Breast epithelium (tissue), 3 donors: ENCODE measurements around the gene BRI3.

Experiments used
- CTCF ChIP-seq, 3 donors: fragments of 450-650 bp; IDR thresholded peaks; one replicate each; pipeline ENCODE4 v1.5.1; 2016 to 2017; ENCODE audit warnings: antibody characterized with exemption in 3 of 3, mild to moderate bottlenecking in 3 of 3, moderate library complexity in 3 of 3
- POLR2A ChIP-seq: fragments of 450-650 bp; IDR thresholded peaks from one replicate; pipeline ENCODE4 v1.6.1; 2016; ENCODE audit warnings: antibody characterized with exemption, mild to moderate bottlenecking, moderate library complexity
- POLR2AphosphoS5 ChIP-seq, 3 donors: sonication (generic); formaldehyde crosslinking; IDR thresholded peaks; one replicate each; pipeline ENCODE4 v1.6.1; 2017; ENCODE audit warnings: antibody characterized with exemption in 3 of 3

GRCh38 chr7:98242934-98243333 is 38.6 kb upstream of the BRI3 start:
- TF ChIP-seq POLR2A (no peak), CTCF (IDR thresholded peaks at IDR 0.05) (no peak), POLR2AphosphoS5 (IDR thresholded peaks at IDR 0.05) (no peak)
